WTC11 (cell line): ENCODE data around the gene HNRNPAB. TPM values are rescaled to one million over a fixed set of nuclear protein-coding genes. Genes with fewer than 3 reads are reported as not detected.

Source experiments
- ATAC-seq: fragments of 200-7000 bp; cut with Tn5 transposase; 2 replicates; pipeline ENCODE4 v1.10.0; 2021; ENCODE audit warnings: mild to moderate bottlenecking, moderate library complexity
- CTCF ChIA-PET: fragments of 300-600 bp; sonication (Branson Sonifier 250); formaldehyde crosslinking; loops from one replicate; lab custom pipeline; 2021; ENCODE audit warnings: antibody characterized with exemption; lab: Charles Lee
- POLR2A ChIA-PET: fragments of 350-600 bp; sonication (Branson Sonifier 250); formaldehyde crosslinking; loops from one replicate; lab custom pipeline; 2021; ENCODE audit warnings: antibody characterized with exemption; lab: Charles Lee
- DNase-seq: peaks from one replicate; pipeline ENCODE4 v3.0.0; 2021; ENCODE audit warnings: low spot score
- H3K27ac Mint-ChIP-seq: 2 replicates; pipeline ENCODE4 v1.8.0; 2021; ENCODE audit warnings: mixed read lengths
- H3K27me3 Mint-ChIP-seq: 2 replicates; pipeline ENCODE4 v1.8.0; 2021; ENCODE audit warnings: low read depth, mild to moderate bottlenecking, moderate library complexity, mixed read lengths
- H3K36me3 Mint-ChIP-seq: 2 replicates; pipeline ENCODE4 v1.8.0; 2021; ENCODE audit warnings: mixed read lengths
- H3K4me1 Mint-ChIP-seq: 2 replicates; pipeline ENCODE4 v1.8.0; 2022; ENCODE audit warnings: mixed read lengths
- H3K4me3 Mint-ChIP-seq: 2 replicates; pipeline ENCODE4 v1.8.0; 2021; ENCODE audit warnings: mild to moderate bottlenecking, moderate library complexity, mixed read lengths
- H3K9me3 Mint-ChIP-seq: 2 replicates; pipeline ENCODE4 v1.8.0; 2021; ENCODE audit warnings: mixed read lengths
- ATF1 ChIP-seq: sonication (generic); formaldehyde crosslinking; IDR thresholded peaks from 2 replicates; pipeline ENCODE4 v1.8.1; 2023; ENCODE audit warnings: mild to moderate bottlenecking, moderate library complexity, missing genetic modification reagents
- GABPB1 ChIP-seq: sonication (generic); formaldehyde crosslinking; IDR thresholded peaks from 2 replicates; pipeline ENCODE4 v1.8.1; 2023; ENCODE audit warnings: mild to moderate bottlenecking, missing genetic modification reagents
- IRF2 ChIP-seq: sonication (generic); formaldehyde crosslinking; IDR thresholded peaks from 2 replicates; pipeline ENCODE4 v1.8.0; 2022; ENCODE audit warnings: low read depth, missing genetic modification reagents, borderline replicate concordance
- JUN ChIP-seq: sonication (generic); formaldehyde crosslinking; IDR thresholded peaks from 2 replicates; pipeline ENCODE4 v1.8.0; 2023; ENCODE audit warnings: mild to moderate bottlenecking, missing genetic modification reagents
- KAT7 ChIP-seq: sonication (generic); formaldehyde crosslinking; IDR thresholded peaks from 2 replicates; pipeline ENCODE4 v1.8.1; 2023; ENCODE audit warnings: missing genetic modification reagents, mild to moderate bottlenecking, borderline replicate concordance
- MYBL2 ChIP-seq: sonication (generic); formaldehyde crosslinking; IDR thresholded peaks from 2 replicates; pipeline ENCODE4 v1.8.1; 2023; ENCODE audit warnings: mild to moderate bottlenecking, moderate library complexity, missing genetic modification reagents
- NR1H2 ChIP-seq: sonication (generic); formaldehyde crosslinking; IDR thresholded peaks from 2 replicates; pipeline ENCODE4 v1.9.0; 2021; ENCODE audit warnings: mild to moderate bottlenecking, moderate library complexity, missing genetic modification reagents
- OVOL2 ChIP-seq: fragments of 250-450 bp; sonication (Bioruptor Pico); IDR thresholded peaks from 2 replicates; pipeline ENCODE4 v1.9.0; 2021; ENCODE audit warnings: mild to moderate bottlenecking, borderline replicate concordance
- SOX15 ChIP-seq: fragments of 250-450 bp; sonication (Bioruptor Pico); IDR thresholded peaks from 2 replicates; pipeline ENCODE4 v1.9.0; 2021; ENCODE audit warnings: mild to moderate bottlenecking
- ZBTB21 ChIP-seq: sonication (generic); formaldehyde crosslinking; IDR thresholded peaks from 2 replicates; pipeline ENCODE4 v1.8.1; 2023; ENCODE audit warnings: mild to moderate bottlenecking, missing genetic modification reagents, borderline replicate concordance
- ZNF121 ChIP-seq: sonication (generic); formaldehyde crosslinking; IDR thresholded peaks from 2 replicates; pipeline ENCODE4 v1.8.0; 2023; ENCODE audit warnings: missing genetic modification reagents
- ZNF263 ChIP-seq: sonication (generic); formaldehyde crosslinking; IDR thresholded peaks from 2 replicates; pipeline ENCODE4 v1.8.1; 2022; ENCODE audit warnings: low read depth, mild to moderate bottlenecking, moderate library complexity, missing genetic modification reagents
- ZNF416 ChIP-seq: fragments of 250-450 bp; sonication (Bioruptor Pico); IDR thresholded peaks from 2 replicates; pipeline ENCODE4 v1.9.0; 2021; ENCODE audit warnings: mild to moderate bottlenecking, inconsistent platforms
- ZNF423 ChIP-seq: fragments of 250-450 bp; sonication (Bioruptor Pico); IDR thresholded peaks from 2 replicates; pipeline ENCODE4 v2.1.2; 2022; ENCODE audit warnings: mild to moderate bottlenecking, moderate library complexity
- ZNF512 ChIP-seq: sonication (generic); formaldehyde crosslinking; IDR thresholded peaks from 2 replicates; pipeline ENCODE4 v1.8.1; 2022; ENCODE audit warnings: missing genetic modification reagents, borderline replicate concordance
- ZNF671 ChIP-seq: fragments of 250-450 bp; sonication (Bioruptor Pico); IDR thresholded peaks from 2 replicates; pipeline ENCODE4 v1.8.0; 2021; ENCODE audit warnings: mild to moderate bottlenecking
- total RNA-seq: library from RNA; stranded (reverse); gene quantifications from 3 replicates; pipeline ENCODE4 v1.2.3, GENCODE V29; 2021
- TF ChIP-seq, protein P1 (sequence below): sonication (generic); formaldehyde crosslinking; IDR thresholded peaks from 2 replicates; pipeline ENCODE4 v1.8.0; 2022; ENCODE audit warnings: mild to moderate bottlenecking, missing genetic modification reagents
- TF ChIP-seq, protein P2 (sequence below): sonication (generic); formaldehyde crosslinking; IDR thresholded peaks from 2 replicates; pipeline ENCODE4 v1.8.0; 2023; ENCODE audit warnings: mild to moderate bottlenecking, missing genetic modification reagents
- TF ChIP-seq, protein P3 (sequence below): sonication (generic); formaldehyde crosslinking; IDR thresholded peaks from 2 replicates; pipeline ENCODE4 v1.8.1; 2023; ENCODE audit warnings: mild to moderate bottlenecking, missing genetic modification reagents
- TF ChIP-seq, protein P4 (sequence below): sonication (generic); formaldehyde crosslinking; IDR thresholded peaks from 2 replicates; pipeline ENCODE4 v1.8.0; 2022; ENCODE audit warnings: missing genetic modification reagents

HNRNPAB gene
- total RNA-seq, 1 experiment from 2014 or later: 457 TPM

GRCh38 chr5:178257650-178258049 lies 53.3 kb downstream of the HNRNPAB start (continued):
- TF ChIP-seq, protein P1, sequence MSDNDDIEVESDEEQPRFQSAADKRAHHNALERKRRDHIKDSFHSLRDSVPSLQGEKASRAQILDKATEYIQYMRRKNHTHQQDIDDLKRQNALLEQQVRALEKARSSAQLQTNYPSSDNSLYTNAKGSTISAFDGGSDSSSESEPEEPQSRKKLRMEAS (CRISPR knock-in tag): no peak
- TF ChIP-seq ZNF416 (CRISPR knock-in tag): no peak
- TF ChIP-seq, protein P2, sequence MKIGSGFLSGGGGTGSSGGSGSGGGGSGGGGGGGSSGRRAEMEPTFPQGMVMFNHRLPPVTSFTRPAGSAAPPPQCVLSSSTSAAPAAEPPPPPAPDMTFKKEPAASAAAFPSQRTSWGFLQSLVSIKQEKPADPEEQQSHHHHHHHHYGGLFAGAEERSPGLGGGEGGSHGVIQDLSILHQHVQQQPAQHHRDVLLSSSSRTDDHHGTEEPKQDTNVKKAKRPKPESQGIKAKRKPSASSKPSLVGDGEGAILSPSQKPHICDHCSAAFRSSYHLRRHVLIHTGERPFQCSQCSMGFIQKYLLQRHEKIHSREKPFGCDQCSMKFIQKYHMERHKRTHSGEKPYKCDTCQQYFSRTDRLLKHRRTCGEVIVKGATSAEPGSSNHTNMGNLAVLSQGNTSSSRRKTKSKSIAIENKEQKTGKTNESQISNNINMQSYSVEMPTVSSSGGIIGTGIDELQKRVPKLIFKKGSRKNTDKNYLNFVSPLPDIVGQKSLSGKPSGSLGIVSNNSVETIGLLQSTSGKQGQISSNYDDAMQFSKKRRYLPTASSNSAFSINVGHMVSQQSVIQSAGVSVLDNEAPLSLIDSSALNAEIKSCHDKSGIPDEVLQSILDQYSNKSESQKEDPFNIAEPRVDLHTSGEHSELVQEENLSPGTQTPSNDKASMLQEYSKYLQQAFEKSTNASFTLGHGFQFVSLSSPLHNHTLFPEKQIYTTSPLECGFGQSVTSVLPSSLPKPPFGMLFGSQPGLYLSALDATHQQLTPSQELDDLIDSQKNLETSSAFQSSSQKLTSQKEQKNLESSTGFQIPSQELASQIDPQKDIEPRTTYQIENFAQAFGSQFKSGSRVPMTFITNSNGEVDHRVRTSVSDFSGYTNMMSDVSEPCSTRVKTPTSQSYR (CRISPR knock-in tag): no peak
- no peak for TF ChIP-seq NR1H2 (CRISPR knock-in tag)
- TF ChIP-seq GABPB1 (CRISPR knock-in tag): no peak
- no peak for TF ChIP-seq ZNF423 (CRISPR knock-in tag)
- no peak for TF ChIP-seq IRF2
- TF ChIP-seq ATF1 (CRISPR knock-in tag): no peak
- no peak for TF ChIP-seq SOX15

- Mint-ChIP-seq H3K4me1 (no peaks in the 10 kb centered on the region), H3K27me3 (peaks cover 5% of the 10 kb centered on the region; the same call in 1 of the 2 replicates), H3K27ac (no peak overlapping the region), H3K9me3 (peaks cover 10% of the 10 kb centered on the region), H3K36me3 (no peaks in the 10 kb centered on the region; the same call in 1 of the 2 replicates), H3K4me3 (no peak overlapping the region)
- CTCF ChIA-PET: interaction anchor here (0.7 to 1.1 kb wide), 3 partner anchors 11 to 330 kb away, joined by 3 to 6 read pairs (median 4); partner anchors contain the start of gene COL23A1
- POLR2A ChIA-PET: no interaction called here
- ATAC-seq (no peak), DNase-seq (no peak)
- TF ChIP-seq GABPB1 (CRISPR knock-in tag): no peak
- no peak for TF ChIP-seq KAT7 (CRISPR knock-in tag)
- TF ChIP-seq, protein P3, sequence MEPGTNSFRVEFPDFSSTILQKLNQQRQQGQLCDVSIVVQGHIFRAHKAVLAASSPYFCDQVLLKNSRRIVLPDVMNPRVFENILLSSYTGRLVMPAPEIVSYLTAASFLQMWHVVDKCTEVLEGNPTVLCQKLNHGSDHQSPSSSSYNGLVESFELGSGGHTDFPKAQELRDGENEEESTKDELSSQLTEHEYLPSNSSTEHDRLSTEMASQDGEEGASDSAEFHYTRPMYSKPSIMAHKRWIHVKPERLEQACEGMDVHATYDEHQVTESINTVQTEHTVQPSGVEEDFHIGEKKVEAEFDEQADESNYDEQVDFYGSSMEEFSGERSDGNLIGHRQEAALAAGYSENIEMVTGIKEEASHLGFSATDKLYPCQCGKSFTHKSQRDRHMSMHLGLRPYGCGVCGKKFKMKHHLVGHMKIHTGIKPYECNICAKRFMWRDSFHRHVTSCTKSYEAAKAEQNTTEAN (CRISPR knock-in tag): no peak
- TF ChIP-seq ZBTB21: no peak
- no peak for TF ChIP-seq OVOL2
- TF ChIP-seq ZNF121: no peak
- TF ChIP-seq, protein P4, sequence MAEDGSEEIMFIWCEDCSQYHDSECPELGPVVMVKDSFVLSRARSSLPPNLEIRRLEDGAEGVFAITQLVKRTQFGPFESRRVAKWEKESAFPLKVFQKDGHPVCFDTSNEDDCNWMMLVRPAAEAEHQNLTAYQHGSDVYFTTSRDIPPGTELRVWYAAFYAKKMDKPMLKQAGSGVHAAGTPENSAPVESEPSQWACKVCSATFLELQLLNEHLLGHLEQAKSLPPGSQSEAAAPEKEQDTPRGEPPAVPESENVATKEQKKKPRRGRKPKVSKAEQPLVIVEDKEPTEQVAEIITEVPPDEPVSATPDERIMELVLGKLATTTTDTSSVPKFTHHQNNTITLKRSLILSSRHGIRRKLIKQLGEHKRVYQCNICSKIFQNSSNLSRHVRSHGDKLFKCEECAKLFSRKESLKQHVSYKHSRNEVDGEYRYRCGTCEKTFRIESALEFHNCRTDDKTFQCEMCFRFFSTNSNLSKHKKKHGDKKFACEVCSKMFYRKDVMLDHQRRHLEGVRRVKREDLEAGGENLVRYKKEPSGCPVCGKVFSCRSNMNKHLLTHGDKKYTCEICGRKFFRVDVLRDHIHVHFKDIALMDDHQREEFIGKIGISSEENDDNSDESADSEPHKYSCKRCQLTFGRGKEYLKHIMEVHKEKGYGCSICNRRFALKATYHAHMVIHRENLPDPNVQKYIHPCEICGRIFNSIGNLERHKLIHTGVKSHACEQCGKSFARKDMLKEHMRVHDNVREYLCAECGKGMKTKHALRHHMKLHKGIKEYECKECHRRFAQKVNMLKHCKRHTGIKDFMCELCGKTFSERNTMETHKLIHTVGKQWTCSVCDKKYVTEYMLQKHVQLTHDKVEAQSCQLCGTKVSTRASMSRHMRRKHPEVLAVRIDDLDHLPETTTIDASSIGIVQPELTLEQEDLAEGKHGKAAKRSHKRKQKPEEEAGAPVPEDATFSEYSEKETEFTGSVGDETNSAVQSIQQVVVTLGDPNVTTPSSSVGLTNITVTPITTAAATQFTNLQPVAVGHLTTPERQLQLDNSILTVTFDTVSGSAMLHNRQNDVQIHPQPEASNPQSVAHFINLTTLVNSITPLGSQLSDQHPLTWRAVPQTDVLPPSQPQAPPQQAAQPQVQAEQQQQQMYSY (CRISPR knock-in tag): no peak
- no peak for TF ChIP-seq ZNF263 (CRISPR knock-in tag)
- TF ChIP-seq ZNF671: no peak
- no peak for TF ChIP-seq MYBL2 (CRISPR knock-in tag)
- TF ChIP-seq JUN: no peak
- no peak for TF ChIP-seq ZNF512
Measured at GRCh38 chr5:178259623-178260536, 55.5 kb downstream of the HNRNPAB start.
